SU-DHL-6 (cell line): Measurements from ENCODE around the gene NPFFR1.

Source experiments
- CTCF ChIP-seq: fragments of 200-600 bp; sonication (generic); IDR thresholded peaks from one replicate; pipeline ENCODE4 v1.5.1; 2017; ENCODE audit warnings: antibody characterized with exemption, mild to moderate bottlenecking, low read length, moderate library complexity; ENCODE audit not compliant: insufficient read depth, poor library complexity, severe bottlenecking
- EZH2phosphoT487 ChIP-seq: fragments of 200-600 bp; sonication (generic), shearing (Covaris generic); conservative IDR thresholded peaks from 2 replicates; pipeline ENCODE4 v1.6.1; 2018; ENCODE audit warnings: mild to moderate bottlenecking, antibody characterized with exemption, low read length, moderate library complexity, mixed read lengths

GRCh38 chr10:70331160-70331485, 47.3 kb upstream of the NPFFR1 start:
- TF ChIP-seq CTCF (no peak), EZH2phosphoT487 (no peak)
